Measurements from ENCODE around the gene EPHB4.
A peak's percentile ranks its signal among the peaks of the same experiment; 100 is the strongest.

Gene EPHB4

GRCh38 chr7:100854146-100854895, 27.0 kb upstream of the EPHB4 start:
- DNase-seq, result no peak

GRCh38 chr7:100852048-100852872, 24.9 kb upstream of the EPHB4 start, which contains the start of gene SLC12A9:
Gene SLC12A9, plus strand, starts transcription at chr7:100852713. Its CDS starts 1,485 bp downstream, at chr7:100854198.
- DNase-seq, result peak; percentile 9

GRCh38 chr7:100847360-100847759, 20.0 kb upstream of the EPHB4 start:
- DNase-seq, result no peak

- DNase-seq, result no peak
Measured at GRCh38 chr7:100840470-100841100, 13.3 kb upstream of the EPHB4 start.

- DNase-seq, result no peak
Measured at GRCh38 chr7:100839361-100839760, 12.0 kb upstream of the EPHB4 start.

GRCh38 chr7:100837099-100837836, 9.9 kb upstream of the EPHB4 start:
- no peak for DNase-seq

GRCh38 chr7:100836812-100837098, 9.4 kb upstream of the EPHB4 start:
- DNase-seq, result no peak

- no peak for DNase-seq
Measured at GRCh38 chr7:100835903-100836811, 8.8 kb upstream of the EPHB4 start.

GRCh38 chr7:100832281-100832633, 4.9 kb upstream of the EPHB4 start:
- DNase-seq, result no peak

- no peak for DNase-seq
Measured at GRCh38 chr7:100830396-100830795, 3.1 kb upstream of the EPHB4 start.

GRCh38 chr7:100829150-100829716, 1.9 kb upstream of the EPHB4 start:
- no peak for DNase-seq

- no peak for DNase-seq
Measured at GRCh38 chr7:100826514-100827329, 601 bp downstream of the EPHB4 start.

- no peak for DNase-seq
Measured at GRCh38 chr7:100825751-100826513, 1.4 kb downstream of the EPHB4 start.

- DNase-seq, result no peak
Measured at GRCh38 chr7:100825215-100825671, 2.1 kb downstream of the EPHB4 start.

- no peak for DNase-seq
Measured at GRCh38 chr7:100824499-100825214, 2.7 kb downstream of the EPHB4 start.

GRCh38 chr7:100823534-100823933, 3.8 kb downstream of the EPHB4 start:
- DNase-seq, result no peak

- DNase-seq, result no peak
Measured at GRCh38 chr7:100823140-100823525, 4.2 kb downstream of the EPHB4 start.

- DNase-seq, result no peak
Measured at GRCh38 chr7:100822236-100823139, 4.8 kb downstream of the EPHB4 start.

All from KG1 (cell line).